Measurements from ENCODE around the gene CFAP92. TPM values are rescaled to one million over a fixed set of nuclear protein-coding genes. Genes with fewer than 3 reads are reported as not detected.
"Not testable (repeated sequence)": the region's sequence is repeated elsewhere in the genome, so short reads cannot be mapped to it uniquely, and the experiment has no call there.

CFAP92 gene
- total RNA-seq, 1 donor from 2014 or later = 1.6 TPM

GRCh38 chr3:128874481-128875180 lies 119.2 kb downstream of the CFAP92 start:
- Histone ChIP-seq H3K27me3 (ENCODE audit: control insufficient read depth in 3 of 3, insufficient read depth in 3 of 3, low read length in 3 of 3) (no peaks in the 10 kb centered on the region), H3K4me3 (ENCODE audit: low read length in 3 of 3) (no peak overlapping the region), H3K9me3 (ENCODE audit: control insufficient read depth in 3 of 3, low read length in 3 of 3) (no peaks in the 10 kb centered on the region), H3K9ac (ENCODE audit: low read depth in 1 of 3, low read length in 3 of 3) (no peak overlapping the region), H3K4me1 (ENCODE audit: control insufficient read depth in 3 of 3, insufficient read depth in 3 of 3, low read length in 3 of 3) (peaks cover 11 to 31% (median 30%) of the 10 kb centered on the region in 3 donors), H3K27ac (ENCODE audit: low read depth, low read length) (peak overlapping the region; percentile 27), H3K36me3 (ENCODE audit: control insufficient read depth in 3 of 3, insufficient read depth in 3 of 3, low read length in 3 of 3) (no peaks in the 10 kb centered on the region)

- Histone ChIP-seq H3K4me1 (ENCODE audit: control insufficient read depth in 3 of 3, insufficient read depth in 3 of 3, low read length in 3 of 3) (peaks cover 8 to 27% (median 26%) of the 10 kb centered on the region in 3 donors), H3K9ac (ENCODE audit: low read depth in 1 of 3, low read length in 3 of 3) (peak overlapping the region in 1 of 3 donors; percentile 21), H3K36me3 (ENCODE audit: control insufficient read depth in 3 of 3, insufficient read depth in 3 of 3, low read length in 3 of 3) (no peaks in the 10 kb centered on the region), H3K4me3 (ENCODE audit: low read length in 3 of 3) (no peak overlapping the region), H3K27me3 (ENCODE audit: control insufficient read depth in 3 of 3, insufficient read depth in 3 of 3, low read length in 3 of 3) (no peaks in the 10 kb centered on the region), H3K27ac (ENCODE audit: low read depth, low read length) (no peak overlapping the region), H3K9me3 (ENCODE audit: control insufficient read depth in 3 of 3, low read length in 3 of 3) (no peaks in the 10 kb centered on the region)
Observed at GRCh38 chr3:128873244-128874022, 120.4 kb downstream of the CFAP92 start.

DNA sequence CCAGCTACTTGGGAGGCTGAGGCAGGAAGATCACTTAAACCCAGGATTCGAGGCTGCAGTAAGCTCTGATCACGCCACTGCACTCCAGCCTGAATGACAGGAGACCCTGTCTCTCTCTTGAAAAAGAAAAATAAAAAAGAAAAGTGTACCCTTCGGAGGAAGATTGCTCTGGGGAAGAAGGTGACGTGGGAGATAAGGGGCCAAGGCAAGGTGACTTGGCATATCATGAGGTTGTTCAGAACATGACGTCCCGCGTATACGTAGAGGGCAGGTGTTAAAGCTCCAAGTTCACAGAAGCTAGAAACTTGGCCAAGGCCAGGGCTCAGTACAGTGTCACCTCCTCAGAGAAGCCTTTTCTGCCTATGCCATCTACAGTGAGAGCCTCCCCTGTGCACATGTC lies 121.1 kb downstream of the CFAP92 start:
- Histone ChIP-seq H3K27me3 (ENCODE audit: control insufficient read depth in 3 of 3, insufficient read depth in 3 of 3, low read length in 3 of 3) (no peaks in the 10 kb centered on the region), H3K9me3 (ENCODE audit: control insufficient read depth in 3 of 3, low read length in 3 of 3) (no peaks in the 10 kb centered on the region), H3K27ac (ENCODE audit: low read depth, low read length) (no peak overlapping the region), H3K4me3 (ENCODE audit: low read length in 3 of 3) (no peak overlapping the region), H3K9ac (ENCODE audit: low read depth in 1 of 3, low read length in 3 of 3) (no peak overlapping the region), H3K36me3 (ENCODE audit: control insufficient read depth in 3 of 3, insufficient read depth in 3 of 3, low read length in 3 of 3) (no peaks in the 10 kb centered on the region), H3K4me1 (ENCODE audit: control insufficient read depth in 3 of 3, insufficient read depth in 3 of 3, low read length in 3 of 3) (peaks cover under 1 to 20% (median 19%) of the 10 kb centered on the region in 3 donors)

DNA sequence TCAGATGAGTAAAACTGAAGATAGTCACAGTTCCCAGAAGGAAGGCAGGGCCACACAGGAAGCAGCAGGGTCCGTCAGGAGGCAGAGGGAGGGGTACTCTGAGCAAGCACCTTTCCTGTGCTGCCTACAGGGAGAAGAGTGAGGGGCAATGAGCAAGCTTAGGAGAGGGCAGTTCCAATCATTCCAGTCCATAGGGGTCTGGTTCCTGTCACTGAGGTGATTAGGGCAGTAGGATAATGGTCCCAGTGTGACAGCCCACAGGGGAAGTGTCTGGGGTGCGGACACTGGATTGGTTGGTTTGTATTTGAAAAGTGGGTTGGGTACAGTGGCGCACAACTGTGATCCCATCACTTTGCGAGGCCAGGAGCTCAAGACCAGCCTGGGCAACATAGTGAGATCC lies 121.6 kb downstream of the CFAP92 start:
- Histone ChIP-seq H3K9ac (ENCODE audit: low read depth in 1 of 3, low read length in 3 of 3) (no peak overlapping the region), H3K4me1 (ENCODE audit: control insufficient read depth in 3 of 3, insufficient read depth in 3 of 3, low read length in 3 of 3) (peaks cover 0 to 17% (median 17%) of the 10 kb centered on the region in 3 donors), H3K4me3 (ENCODE audit: low read length in 3 of 3) (no peak overlapping the region), H3K9me3 (ENCODE audit: control insufficient read depth in 3 of 3, low read length in 3 of 3) (no peaks in the 10 kb centered on the region), H3K27me3 (ENCODE audit: control insufficient read depth in 3 of 3, insufficient read depth in 3 of 3, low read length in 3 of 3) (no peaks in the 10 kb centered on the region), H3K27ac (ENCODE audit: low read depth, low read length) (no peak overlapping the region), H3K36me3 (ENCODE audit: control insufficient read depth in 3 of 3, insufficient read depth in 3 of 3, low read length in 3 of 3) (no peaks in the 10 kb centered on the region)

DNA sequence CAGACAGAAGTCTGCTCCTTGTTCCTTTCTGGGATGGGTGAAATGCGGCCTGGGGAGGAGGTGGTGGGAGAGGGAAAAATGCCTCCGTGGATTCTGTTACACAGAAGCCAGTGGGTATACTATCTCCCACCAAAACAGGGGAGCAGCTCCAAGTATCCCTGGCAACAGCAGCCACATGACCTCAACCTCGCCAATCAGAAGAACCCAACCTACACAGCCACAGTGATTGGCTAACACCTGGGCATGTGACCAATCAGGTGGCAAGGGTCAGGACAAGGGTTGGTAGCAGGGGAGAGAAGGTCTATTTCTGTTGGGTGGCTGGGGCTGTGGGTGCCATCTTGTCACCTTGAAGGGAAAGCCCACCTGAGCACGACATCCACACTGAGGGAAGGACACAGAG lies 123.5 kb downstream of the CFAP92 start:
- no peaks in the 10 kb centered on the region for H3K9me3 ChIP-seq (ENCODE audit: control insufficient read depth in 3 of 3, low read length in 3 of 3)
- H3K4me3 ChIP-seq (ENCODE audit: low read length in 3 of 3) = no peak overlapping the region
- H3K36me3 ChIP-seq (ENCODE audit: control insufficient read depth in 3 of 3, insufficient read depth in 3 of 3, low read length in 3 of 3) = no peaks in the 10 kb centered on the region
- no peak overlapping the region for H3K27ac ChIP-seq (ENCODE audit: low read depth, low read length)
- no peaks in the 10 kb centered on the region for H3K27me3 ChIP-seq (ENCODE audit: control insufficient read depth in 3 of 3, insufficient read depth in 3 of 3, low read length in 3 of 3)
- H3K4me1 ChIP-seq (ENCODE audit: control insufficient read depth in 3 of 3, insufficient read depth in 3 of 3, low read length in 3 of 3) = peaks cover 0 to 13% (median 11%) of the 10 kb centered on the region in 3 donors
- no peak overlapping the region for H3K9ac ChIP-seq (ENCODE audit: low read depth in 1 of 3, low read length in 3 of 3)

DNA sequence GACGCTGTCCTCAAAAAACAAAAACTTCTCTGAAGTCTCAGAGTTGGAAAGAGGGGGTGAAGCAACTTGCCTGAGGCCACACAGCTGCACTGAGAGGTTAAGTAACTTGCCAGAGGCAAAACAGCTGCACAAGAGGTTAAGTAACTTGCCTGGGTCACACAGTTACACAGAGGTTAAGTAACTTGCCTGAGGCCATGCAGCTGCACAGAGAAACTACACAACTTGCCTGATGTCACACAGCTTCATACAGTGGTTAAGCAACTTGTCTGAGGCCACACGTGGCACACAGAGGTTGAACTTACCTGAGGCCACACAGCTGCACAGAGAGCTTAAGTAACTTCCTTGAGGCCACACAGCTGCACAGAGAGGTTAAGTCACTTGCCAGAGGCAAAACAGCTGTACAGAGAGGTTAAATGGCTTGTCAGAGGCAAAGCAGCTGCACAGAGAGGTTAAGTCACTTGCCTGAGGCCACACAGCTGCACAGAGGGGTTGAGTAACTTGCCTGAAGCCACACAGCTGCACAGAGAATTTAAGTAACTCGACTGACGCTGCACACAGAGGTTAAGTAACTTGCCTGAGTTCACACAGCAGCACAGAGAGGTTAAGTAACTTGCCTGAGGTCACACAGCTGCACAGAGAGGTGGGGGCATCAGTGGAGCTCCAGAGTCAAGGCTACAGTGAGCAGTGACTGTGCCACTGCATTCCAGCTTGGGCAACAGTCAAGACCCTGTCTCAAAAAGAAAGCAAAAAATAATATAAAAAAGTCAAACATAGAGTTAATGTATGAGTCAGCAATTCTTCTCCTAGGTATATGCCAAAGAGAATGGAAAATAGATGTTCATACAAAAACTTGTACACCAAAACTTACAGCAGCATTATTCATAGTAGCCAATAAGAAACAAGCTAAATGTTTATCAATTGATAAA lies 126.4 kb downstream of the CFAP92 start:
- no peak overlapping the region for H3K4me3 ChIP-seq (ENCODE audit: low read length in 3 of 3)
- no peak overlapping the region for H3K27ac ChIP-seq (ENCODE audit: low read depth, low read length)
- H3K9ac ChIP-seq (ENCODE audit: low read depth in 1 of 3, low read length in 3 of 3) = no peak overlapping the region
- peaks cover 5 to 8% (median 6%) of the 10 kb centered on the region in 3 donors for H3K4me1 ChIP-seq (ENCODE audit: control insufficient read depth in 3 of 3, insufficient read depth in 3 of 3, low read length in 3 of 3)
- no peaks in the 10 kb centered on the region for H3K9me3 ChIP-seq (ENCODE audit: control insufficient read depth in 3 of 3, low read length in 3 of 3)
- no peaks in the 10 kb centered on the region for H3K36me3 ChIP-seq (ENCODE audit: control insufficient read depth in 3 of 3, insufficient read depth in 3 of 3, low read length in 3 of 3)
- H3K27me3 ChIP-seq (ENCODE audit: control insufficient read depth in 3 of 3, insufficient read depth in 3 of 3, low read length in 3 of 3) = no peaks in the 10 kb centered on the region

DNA sequence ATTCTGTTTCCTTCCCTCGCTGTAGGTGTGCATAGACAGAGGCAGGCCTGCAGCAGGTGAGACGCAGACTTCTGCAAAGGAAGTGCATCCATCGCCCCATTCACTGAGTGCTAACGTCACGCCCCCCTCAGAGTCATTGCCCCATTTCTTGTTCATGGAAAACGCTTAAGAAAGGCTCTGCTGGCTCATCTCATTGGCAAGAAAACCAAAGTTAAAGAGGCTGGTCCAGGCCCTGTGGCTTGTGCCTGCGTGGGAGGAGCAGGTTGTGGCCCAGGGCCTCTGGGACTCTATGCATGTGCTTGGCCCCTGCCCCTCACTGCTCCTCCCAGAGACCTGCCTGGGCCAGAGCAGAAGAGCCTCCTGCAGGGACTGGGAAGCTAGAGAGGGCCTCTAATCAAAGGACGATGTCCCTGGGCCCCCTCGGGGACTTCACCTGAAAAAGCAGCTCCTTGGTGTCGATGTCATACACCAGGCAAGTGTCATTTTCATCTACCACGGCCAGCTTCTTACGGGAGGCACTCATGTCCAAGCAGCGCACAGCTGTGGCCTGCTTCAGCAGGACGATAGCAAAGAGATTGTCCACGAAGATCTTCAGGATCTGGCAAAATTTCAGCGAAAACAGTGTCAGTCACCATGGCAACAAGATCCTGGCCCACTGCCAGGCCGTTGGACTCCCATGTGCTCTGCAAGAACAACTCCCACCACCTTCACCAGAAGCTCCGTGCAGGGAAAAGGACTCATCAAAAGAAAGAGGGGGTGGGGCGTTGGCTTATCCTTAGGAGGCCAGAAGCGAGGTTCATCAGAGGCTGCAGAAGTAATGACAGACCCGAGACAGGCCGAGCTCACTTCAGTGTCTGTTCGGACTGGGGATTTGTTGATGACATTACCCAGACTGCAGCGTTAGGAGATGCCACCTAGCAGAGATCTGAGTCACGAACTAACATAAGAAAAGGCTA lies 128.7 kb downstream of the CFAP92 start:
- H3K27ac ChIP-seq (ENCODE audit: low read depth, low read length); H3K4me1 ChIP-seq (ENCODE audit: control insufficient read depth in 3 of 3, insufficient read depth in 3 of 3, low read length in 3 of 3); H3K4me3 ChIP-seq (ENCODE audit: low read length in 3 of 3); H3K9me3 ChIP-seq (ENCODE audit: control insufficient read depth in 3 of 3, low read length in 3 of 3); H3K9ac ChIP-seq (ENCODE audit: low read depth in 1 of 3, low read length in 3 of 3); H3K36me3 ChIP-seq (ENCODE audit: control insufficient read depth in 3 of 3, insufficient read depth in 3 of 3, low read length in 3 of 3); H3K27me3 ChIP-seq (ENCODE audit: control insufficient read depth in 3 of 3, insufficient read depth in 3 of 3, low read length in 3 of 3): not testable (repeated sequence)

GRCh38 chr3:128864351-128864811 lies 129.5 kb downstream of the CFAP92 start:
- no peak overlapping the region for H3K4me3 ChIP-seq (ENCODE audit: low read length in 3 of 3)
- H3K9ac ChIP-seq (ENCODE audit: low read depth in 1 of 3, low read length in 3 of 3) = no peak overlapping the region
- H3K27me3 ChIP-seq (ENCODE audit: control insufficient read depth in 3 of 3, insufficient read depth in 3 of 3, low read length in 3 of 3) = no peaks in the 10 kb centered on the region
- H3K4me1 ChIP-seq (ENCODE audit: control insufficient read depth in 3 of 3, insufficient read depth in 3 of 3, low read length in 3 of 3) = peaks cover 5 to 8% (median 6%) of the 10 kb centered on the region in 3 donors
- peaks cover 0 to 4% (median 0%) of the 10 kb centered on the region in 3 donors for H3K9me3 ChIP-seq (ENCODE audit: control insufficient read depth in 3 of 3, low read length in 3 of 3)
- H3K36me3 ChIP-seq (ENCODE audit: control insufficient read depth in 3 of 3, insufficient read depth in 3 of 3, low read length in 3 of 3) = no peaks in the 10 kb centered on the region
- no peak overlapping the region for H3K27ac ChIP-seq (ENCODE audit: low read depth, low read length)

- Histone ChIP-seq H3K4me1 (ENCODE audit: control insufficient read depth in 3 of 3, insufficient read depth in 3 of 3, low read length in 3 of 3) (peaks cover 5 to 8% (median 6%) of the 10 kb centered on the region in 3 donors), H3K27ac (ENCODE audit: low read depth, low read length) (no peak overlapping the region), H3K4me3 (ENCODE audit: low read length in 3 of 3) (no peak overlapping the region), H3K9ac (ENCODE audit: low read depth in 1 of 3, low read length in 3 of 3) (no peak overlapping the region), H3K9me3 (ENCODE audit: control insufficient read depth in 3 of 3, low read length in 3 of 3) (peaks cover 0 to 10% (median 0%) of the 10 kb centered on the region in 3 donors), H3K36me3 (ENCODE audit: control insufficient read depth in 3 of 3, insufficient read depth in 3 of 3, low read length in 3 of 3) (no peaks in the 10 kb centered on the region), H3K27me3 (ENCODE audit: control insufficient read depth in 3 of 3, insufficient read depth in 3 of 3, low read length in 3 of 3) (no peaks in the 10 kb centered on the region)
Observed at GRCh38 chr3:128863560-128863959, 130.3 kb downstream of the CFAP92 start.
